Esophagus squamous epithelium (tissue), 4 donors: ENCODE results near the gene NUTM2G.
"Not testable (repeated sequence)": the region's sequence is repeated elsewhere in the genome, so short reads cannot be mapped to it uniquely, and the experiment has no call there.

ENCODE experiments used
- POLR2A ChIP-seq, 4 donors: fragments of 450-650 bp; IDR thresholded peaks; one replicate each; pipeline ENCODE4 v1.6.1; 2017; ENCODE audit warnings: antibody characterized with exemption in 4 of 4, mild to moderate bottlenecking in 4 of 4, moderate library complexity in 3 of 4
- TF ChIP-seq, protein P1 (sequence below), 6 experiments: fragments of 450-650 bp in 4 of 6; fragments of 200-600 bp in 2 of 6; sonication (generic) in 2 of 6; IDR thresholded peaks; one replicate each; pipeline ENCODE4 v1.5.1; 2016 to 2019; ENCODE audit warnings: antibody characterized with exemption in 6 of 6, mild to moderate bottlenecking in 4 of 6, moderate library complexity in 4 of 6

DNA sequence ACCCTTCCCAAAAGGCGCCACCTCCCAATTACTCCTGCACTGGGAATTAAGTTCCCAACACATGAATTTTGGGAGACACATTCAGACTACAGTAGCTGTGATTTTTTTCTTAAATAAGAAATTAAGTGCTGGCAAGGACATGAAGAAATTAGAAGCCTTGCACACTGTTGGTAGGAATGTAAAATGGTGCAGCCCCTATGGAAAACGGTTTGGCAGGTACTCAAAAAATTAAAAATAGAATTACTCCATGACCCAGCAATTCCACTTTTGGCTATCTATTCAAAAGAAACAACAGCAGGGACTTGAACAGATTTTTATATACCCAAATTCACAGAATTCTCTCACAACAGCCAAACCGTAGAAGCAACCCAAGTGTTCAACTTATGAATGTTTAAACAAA is 55.5 kb downstream of the NUTM2G start:
- TF ChIP-seq, protein P1, sequence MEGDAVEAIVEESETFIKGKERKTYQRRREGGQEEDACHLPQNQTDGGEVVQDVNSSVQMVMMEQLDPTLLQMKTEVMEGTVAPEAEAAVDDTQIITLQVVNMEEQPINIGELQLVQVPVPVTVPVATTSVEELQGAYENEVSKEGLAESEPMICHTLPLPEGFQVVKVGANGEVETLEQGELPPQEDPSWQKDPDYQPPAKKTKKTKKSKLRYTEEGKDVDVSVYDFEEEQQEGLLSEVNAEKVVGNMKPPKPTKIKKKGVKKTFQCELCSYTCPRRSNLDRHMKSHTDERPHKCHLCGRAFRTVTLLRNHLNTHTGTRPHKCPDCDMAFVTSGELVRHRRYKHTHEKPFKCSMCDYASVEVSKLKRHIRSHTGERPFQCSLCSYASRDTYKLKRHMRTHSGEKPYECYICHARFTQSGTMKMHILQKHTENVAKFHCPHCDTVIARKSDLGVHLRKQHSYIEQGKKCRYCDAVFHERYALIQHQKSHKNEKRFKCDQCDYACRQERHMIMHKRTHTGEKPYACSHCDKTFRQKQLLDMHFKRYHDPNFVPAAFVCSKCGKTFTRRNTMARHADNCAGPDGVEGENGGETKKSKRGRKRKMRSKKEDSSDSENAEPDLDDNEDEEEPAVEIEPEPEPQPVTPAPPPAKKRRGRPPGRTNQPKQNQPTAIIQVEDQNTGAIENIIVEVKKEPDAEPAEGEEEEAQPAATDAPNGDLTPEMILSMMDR (IDR thresholded peaks at IDR 0.05) = not testable (repeated sequence)
- TF ChIP-seq POLR2A (IDR thresholded peaks at IDR 0.05) = not testable (repeated sequence)
